ENCODE measurements around the gene HS3ST4. TPM values are rescaled to one million over a fixed set of nuclear protein-coding genes. Genes with fewer than 3 reads are reported as not detected.

HS3ST4 gene
- total and polyA plus RNA-seq, 10 of the 15 experiments (the other 5 are each of a cell fraction or from before 2014, with no cell fraction given), result 0.05 TPM; not detected in 9

DNA sequence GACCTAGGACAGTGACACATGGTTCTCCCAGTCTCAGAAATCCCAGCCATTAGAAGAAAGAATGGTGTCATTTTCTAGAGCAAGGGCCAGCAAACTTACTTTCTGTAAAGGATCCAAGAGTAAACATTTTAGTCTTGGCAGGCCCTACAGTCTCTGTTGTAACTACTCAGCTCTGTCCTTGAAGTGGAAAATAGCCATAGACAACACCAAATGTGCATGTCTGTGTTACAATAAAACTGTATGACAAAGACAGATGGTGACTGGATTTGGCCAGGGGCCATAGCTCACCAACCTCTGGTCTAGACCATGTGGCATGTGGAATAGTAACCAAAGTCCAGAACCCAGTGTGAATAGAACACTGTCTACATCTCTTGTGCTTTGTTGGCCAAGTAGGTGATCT is 286.5 kb downstream of the HS3ST4 start:
- H3K27ac ChIP-seq (ENCODE audit: control insufficient read depth, insufficient read depth), result no peak overlapping the region
- FAIRE-seq (no peak), ATAC-seq (no peak), DNase-seq (ENCODE audit: low read depth, low spot score) (no peak)
- POLR2A ChIA-PET, result no interaction called here
- BruUV-seq (replicated peaks), result no TSS peak
- intact Hi-C loops (cut with micrococcal nuclease; ENCODE audit: unreplicated experiment) (no loop called here), in situ Hi-C loops (cut with MboI) (no loop called here)
- no peak overlapping the region for H3K4me3 ChIP-seq
- H3K9ac ChIP-seq (ENCODE audit: control insufficient read depth, insufficient read depth, low read length), result no peak overlapping the region
- no peaks in the 10 kb centered on the region for H3K9me3 ChIP-seq (replicated peaks; ENCODE audit: control insufficient read depth, insufficient read depth, low read length)
- CTCF ChIA-PET, result no interaction called here
- H3K27me3 ChIP-seq (replicated peaks in 1 of 2; ENCODE audit: control insufficient read depth in 2 of 2, insufficient read depth in 2 of 2, low read length in 1 of 2), result no peaks in the 10 kb centered on the region
- SMC1A ChIA-PET (ENCODE audit: uncharacterized antibody, unreplicated experiment), result interaction anchor here (0.6 kb wide), 1 partner anchor 16 kb away, joined by 3 read pairs; no protein-coding TSS in a partner anchor
- TF ChIP-seq POLR2AphosphoS2 (IDR thresholded peaks at IDR 0.05; ENCODE audit: low read depth, low read length), result no peak
- TF ChIP-seq IRF5 (IDR thresholded peaks at IDR 0.05; ENCODE audit: borderline replicate concordance), result no peak
- TF ChIP-seq RELB (IDR thresholded peaks at IDR 0.05; ENCODE audit: low read depth), result no peak
- no peak for TF ChIP-seq CBFB (IDR thresholded peaks at IDR 0.05; ENCODE audit: low read depth)
- TF ChIP-seq FOXK2 (IDR thresholded peaks at IDR 0.05), result no peak
- TF ChIP-seq DPF2 (IDR thresholded peaks at IDR 0.05), result no peak
- TF ChIP-seq PML (IDR thresholded peaks at IDR 0.05; ENCODE audit: low read length), result no peak
- no peak for TF ChIP-seq JUND (IDR thresholded peaks at IDR 0.05; ENCODE audit: low read depth, low read length)
- no peak for TF ChIP-seq ATF7 (IDR thresholded peaks at IDR 0.05; ENCODE audit: low read depth)
- TF ChIP-seq KDM1A (IDR thresholded peaks at IDR 0.05; ENCODE audit: borderline replicate concordance), result no peak
- TF ChIP-seq POU2F2 (IDR thresholded peaks at IDR 0.05; ENCODE audit: borderline replicate concordance, low read depth, low read length), result no peak
- TF ChIP-seq BRCA1 (IDR thresholded peaks at IDR 0.05; ENCODE audit: low read depth, low read length), result no peak
- no peak for TF ChIP-seq SPI1 (IDR thresholded peaks at IDR 0.05; ENCODE audit: borderline replicate concordance, insufficient read depth, low read depth, low read length)
- no peak for TF ChIP-seq SMAD5 (IDR thresholded peaks at IDR 0.05; ENCODE audit: low read depth)
- no peak for TF ChIP-seq SMAD1 (IDR thresholded peaks at IDR 0.05; ENCODE audit: low read depth, partially characterized antibody)
- no peak for TF ChIP-seq RUNX3 (IDR thresholded peaks at IDR 0.05; ENCODE audit: low read length)
- no peak for TF ChIP-seq TCF3 (IDR thresholded peaks at IDR 0.05; ENCODE audit: borderline replicate concordance, insufficient read depth, low read depth, low read length)
- TF ChIP-seq YBX1 (IDR thresholded peaks at IDR 0.05), result no peak
- no peaks in the 10 kb centered on the region for H3K4me1 ChIP-seq (ENCODE audit: control insufficient read depth, insufficient read depth, low read length)
- RAD21 ChIA-PET (ENCODE audit: unreplicated experiment), result no interaction called here
- no peak overlapping the region for H2AFZ ChIP-seq (ENCODE audit: control insufficient read depth, low read depth, low read length)
- H3K4me2 ChIP-seq (ENCODE audit: control insufficient read depth, insufficient read depth), result no peak overlapping the region
- no peaks in the 10 kb centered on the region for H4K20me1 ChIP-seq (ENCODE audit: control insufficient read depth, insufficient read depth)
- no peaks in the 10 kb centered on the region for H3K36me3 ChIP-seq (ENCODE audit: control insufficient read depth in 2 of 2, insufficient read depth in 2 of 2, low read length in 1 of 2)
- H3K79me2 ChIP-seq (ENCODE audit: control insufficient read depth, insufficient read depth, low read length), result no peaks in the 10 kb centered on the region

Data from GM12878 (cell line).